ENCODE measurements around the gene GLG1.

- TF ChIP-seq POLR2A (IDR thresholded peaks at IDR 0.05) (no peak), POLR2AphosphoS5 (IDR thresholded peaks at IDR 0.05) (no peak), EP300 (IDR thresholded peaks at IDR 0.05) (no peak)
- TF ChIP-seq, protein P1, sequence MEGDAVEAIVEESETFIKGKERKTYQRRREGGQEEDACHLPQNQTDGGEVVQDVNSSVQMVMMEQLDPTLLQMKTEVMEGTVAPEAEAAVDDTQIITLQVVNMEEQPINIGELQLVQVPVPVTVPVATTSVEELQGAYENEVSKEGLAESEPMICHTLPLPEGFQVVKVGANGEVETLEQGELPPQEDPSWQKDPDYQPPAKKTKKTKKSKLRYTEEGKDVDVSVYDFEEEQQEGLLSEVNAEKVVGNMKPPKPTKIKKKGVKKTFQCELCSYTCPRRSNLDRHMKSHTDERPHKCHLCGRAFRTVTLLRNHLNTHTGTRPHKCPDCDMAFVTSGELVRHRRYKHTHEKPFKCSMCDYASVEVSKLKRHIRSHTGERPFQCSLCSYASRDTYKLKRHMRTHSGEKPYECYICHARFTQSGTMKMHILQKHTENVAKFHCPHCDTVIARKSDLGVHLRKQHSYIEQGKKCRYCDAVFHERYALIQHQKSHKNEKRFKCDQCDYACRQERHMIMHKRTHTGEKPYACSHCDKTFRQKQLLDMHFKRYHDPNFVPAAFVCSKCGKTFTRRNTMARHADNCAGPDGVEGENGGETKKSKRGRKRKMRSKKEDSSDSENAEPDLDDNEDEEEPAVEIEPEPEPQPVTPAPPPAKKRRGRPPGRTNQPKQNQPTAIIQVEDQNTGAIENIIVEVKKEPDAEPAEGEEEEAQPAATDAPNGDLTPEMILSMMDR (IDR thresholded peaks at IDR 0.05) = no peak
These were observed 36.3 kb downstream of the GLG1 start for GRCh38 chr16:74570412-74571301.
